Activated naive CD4-positive, alpha-beta T cell treated with anti-CD3 and anti-CD28 coated beads, Interleukin-2, amount 50 U/mL, for 72 hours (primary cell): ENCODE data around the gene FRMPD1. TPM values are rescaled to one million over a fixed set of nuclear protein-coding genes. Genes with fewer than 3 reads are reported as not detected.

Experiments used
- ATAC-seq, 2 donors: fragments of 150-1000 bp; cut with Tn5 transposase; 2 replicates each; pipeline ENCODE4 v1.10.0; 2021; ENCODE audit warnings: mild to moderate bottlenecking in 2 of 2, moderate library complexity in 2 of 2
- DNase-seq, 2 donors: peaks; one replicate each; pipeline ENCODE4 v3.0.0; 2021 to 2022; ENCODE audit warnings: low spot score in 2 of 2
- H3K27ac Mint-ChIP-seq, 2 donors: one replicate each; pipeline ENCODE4 v1.8.0; 2022; ENCODE audit warnings: mild to moderate bottlenecking in 2 of 2, mixed read lengths in 2 of 2
- H3K36me3 Mint-ChIP-seq, 2 donors: one replicate each; pipeline ENCODE4 v1.8.0; 2022; ENCODE audit warnings: mixed read lengths in 2 of 2
- H3K9me3 Mint-ChIP-seq, 2 donors: one replicate each; pipeline ENCODE4 v1.8.0; 2022; ENCODE audit warnings: mixed read lengths in 2 of 2
- total RNA-seq, 2 donors: library from RNA; stranded (reverse); gene quantifications; one replicate each; pipeline ENCODE4 v1.2.3, GENCODE V29; 2022

FRMPD1 gene
- total RNA-seq, 2 donors from 2014 or later, result not detected

DNA sequence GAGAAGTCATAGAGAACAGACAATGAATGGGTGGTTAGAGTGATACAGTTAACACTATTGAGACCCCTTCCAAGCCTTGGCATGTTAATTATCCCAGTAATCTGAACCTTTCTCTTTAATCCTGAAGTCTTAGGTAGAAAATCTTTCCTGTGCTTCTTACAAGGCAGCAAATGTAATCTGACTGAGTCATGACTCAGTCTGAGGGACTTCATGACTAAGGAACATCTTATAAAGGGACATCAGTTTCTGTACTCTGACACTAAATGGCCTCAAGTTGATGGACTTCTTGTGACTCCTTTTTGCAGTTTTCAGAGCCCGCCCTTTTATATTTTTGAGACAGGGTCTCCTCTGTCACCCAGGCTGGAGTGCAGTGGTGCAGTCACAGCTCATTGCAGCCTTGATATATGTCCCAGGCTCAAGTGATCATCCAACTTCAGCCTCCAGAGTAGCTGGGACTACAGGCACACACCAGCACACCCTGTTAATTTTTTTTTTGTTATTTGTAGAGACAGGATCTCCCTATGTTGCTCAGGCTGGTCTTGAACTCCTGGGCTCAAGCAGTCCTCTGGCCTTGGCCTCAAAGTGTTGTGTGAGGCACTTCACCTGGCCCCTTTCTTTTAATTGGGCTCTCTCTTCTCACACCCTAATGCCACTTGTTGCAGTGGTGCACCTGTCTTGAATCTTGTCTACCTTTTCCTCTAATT lies 124.6 kb downstream of the FRMPD1 start:
- no peaks in the 10 kb centered on the region for H3K9me3 Mint-ChIP-seq
- H3K27ac Mint-ChIP-seq, result no peak overlapping the region
- peaks cover 12 to 17% of the 10 kb centered on the region in 2 donors for H3K36me3 Mint-ChIP-seq
- peak in 1 of 2 donors; percentile 24 for ATAC-seq
- no peak for DNase-seq

DNA sequence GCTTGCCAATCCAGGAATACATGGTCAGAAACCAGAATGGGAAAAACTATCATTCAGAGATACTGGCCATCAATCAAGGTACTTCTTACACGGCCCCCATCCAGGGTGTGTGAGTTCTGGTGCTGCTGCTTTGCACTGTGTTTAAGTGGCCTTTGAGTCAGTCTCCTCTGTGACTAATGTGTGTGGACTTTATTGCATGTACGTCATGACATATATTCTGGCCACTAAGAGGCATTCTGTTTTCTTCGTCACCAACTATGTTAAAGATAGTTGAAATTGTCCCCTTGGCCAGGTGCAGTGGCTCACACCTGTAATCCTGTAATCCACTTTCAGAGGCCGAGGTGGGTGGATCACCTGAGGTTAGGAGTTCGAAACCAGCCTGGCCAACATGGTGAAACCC lies 125.6 kb downstream of the FRMPD1 start:
- H3K9me3 Mint-ChIP-seq, result no peaks in the 10 kb centered on the region
- no peak overlapping the region for H3K27ac Mint-ChIP-seq
- peaks cover 15 to 22% of the 10 kb centered on the region in 2 donors for H3K36me3 Mint-ChIP-seq
- no peak for DNase-seq
- ATAC-seq, result peak in 1 of 2 donors; percentile 51

DNA sequence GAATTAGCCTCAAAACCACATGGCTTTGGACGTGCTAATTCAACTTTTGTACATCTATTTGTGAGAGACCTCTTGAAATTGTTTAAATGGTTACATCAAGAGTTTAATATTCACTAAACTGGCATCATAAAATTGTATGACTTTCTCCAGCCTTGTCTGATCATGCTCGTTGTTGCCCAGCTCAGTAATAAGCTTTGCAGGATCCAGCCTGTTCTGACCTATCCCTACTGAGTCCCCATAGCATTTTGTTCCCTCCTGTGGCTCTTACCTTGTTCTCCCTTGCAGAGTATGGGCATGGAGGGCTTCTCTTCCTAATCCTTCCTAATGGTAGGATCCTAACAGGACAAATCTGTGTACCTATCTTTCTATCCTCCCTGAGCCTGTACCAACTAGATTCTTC lies 127.8 kb downstream of the FRMPD1 start:
- Mint-ChIP-seq H3K36me3 (peaks cover 34 to 38% of the 10 kb centered on the region in 2 donors), H3K27ac (peak overlapping the region in 1 of 2 donors; percentile 16)
- DNase-seq, result no peak

DNA sequence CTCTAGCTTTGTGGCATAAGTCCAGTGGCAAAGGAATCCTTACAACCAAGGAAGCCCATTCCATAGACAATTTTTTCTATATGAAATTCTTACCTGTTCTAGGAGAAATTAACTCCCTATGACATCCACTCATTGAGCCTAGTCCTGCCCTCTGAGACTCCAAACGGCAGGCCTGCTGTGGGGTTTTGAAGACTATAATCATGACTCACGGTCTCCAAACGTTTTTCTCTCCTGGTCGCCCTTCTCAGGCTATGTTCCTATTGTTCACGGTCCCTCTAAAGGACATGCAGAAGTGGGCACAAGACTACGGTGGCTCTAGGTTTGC lies 133.5 kb downstream of the FRMPD1 start:
- Mint-ChIP-seq H3K27ac (peak overlapping the region; percentile 99 to 100), H3K9me3 (no peaks in the 10 kb centered on the region), H3K36me3 (peaks cover 37 to 43% of the 10 kb centered on the region in 2 donors)
- DNase-seq (no peak), ATAC-seq (peak in 1 of 2 donors; percentile 31)

More for the DNA sequence above, 127.8 kb downstream of the FRMPD1 start:
- H3K9me3 Mint-ChIP-seq, result no peaks in the 10 kb centered on the region
- ATAC-seq, result no peak

DNA sequence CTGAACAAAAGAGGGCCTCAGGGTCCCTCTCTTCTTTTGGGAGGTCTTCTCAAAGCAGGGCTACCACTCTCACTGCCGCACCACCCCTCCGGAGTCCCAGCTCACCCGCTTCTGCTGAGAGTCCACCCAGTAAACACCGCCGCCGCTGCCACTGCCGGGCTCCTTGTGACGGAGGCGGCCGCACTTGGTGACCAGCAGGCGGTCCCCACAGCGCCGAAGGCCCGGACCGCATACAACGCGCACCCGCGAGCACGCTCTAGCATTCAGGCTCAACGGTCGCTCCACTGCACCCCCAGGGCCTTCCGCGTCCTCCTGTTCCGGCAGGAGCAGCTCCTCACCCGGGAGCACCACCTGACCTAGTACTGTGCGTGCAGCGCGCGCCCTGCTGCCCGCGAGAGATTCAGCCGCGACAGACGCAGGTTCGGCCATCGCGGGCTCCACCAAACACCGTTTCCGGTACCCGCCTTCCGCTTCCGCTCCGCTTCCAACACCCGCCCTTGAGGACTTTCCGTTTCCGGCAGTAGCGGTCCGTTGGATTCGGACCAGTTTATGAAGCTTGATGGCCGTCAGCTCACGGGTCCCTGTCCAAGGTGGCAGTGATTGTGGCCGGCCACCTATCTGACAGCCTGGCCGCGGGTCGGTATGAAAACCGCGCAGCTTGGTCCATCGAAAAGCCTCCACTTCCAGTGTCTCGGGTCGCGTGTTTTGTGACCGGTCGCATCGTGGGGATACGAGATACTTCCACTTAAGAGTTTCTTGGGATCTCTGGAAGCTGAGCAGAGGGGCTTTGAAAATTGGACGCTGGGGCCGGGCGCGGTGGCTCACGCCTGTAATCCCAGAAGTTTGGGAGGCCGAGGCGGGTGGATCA lies 134.1 kb downstream of the FRMPD1 start, which contains the start of gene EXOSC3:
Gene EXOSC3 (minus strand): TSS at position 449 of the 868 bp plus-strand sequence. CDS start 20 bp downstream, at position 429.
- ATAC-seq (peak; percentile 94 to 97), DNase-seq (peak; percentile 82 to 90)
- Mint-ChIP-seq H3K9me3 (no peaks in the 10 kb centered on the region), H3K27ac (peak within 1 kb of the TSS; percentile 99 to 100), H3K36me3 (peaks cover 37 to 43% of the 10 kb centered on the region in 2 donors)

DNA sequence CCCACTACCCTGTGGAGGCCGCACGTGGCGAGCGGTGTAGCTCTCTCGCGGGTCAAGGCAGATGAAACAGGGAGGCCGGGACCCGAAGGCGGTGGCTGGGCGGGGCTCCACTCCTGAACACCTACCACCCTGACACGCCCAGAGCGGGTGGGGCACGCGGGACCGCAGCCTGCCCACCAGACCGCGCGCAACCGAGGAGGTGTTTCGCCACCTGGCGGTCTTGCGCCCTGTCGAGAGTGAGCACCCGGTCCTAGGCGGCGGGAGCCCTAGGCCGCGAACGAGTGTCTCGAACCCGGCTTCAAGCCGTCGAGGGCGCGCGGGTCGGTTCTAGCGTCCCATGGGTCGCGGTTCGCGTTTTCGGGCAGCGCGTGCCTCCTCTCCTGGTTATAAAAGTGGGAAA lies 136.3 kb downstream of the FRMPD1 start:
- Mint-ChIP-seq H3K9me3 (no peaks in the 10 kb centered on the region), H3K36me3 (peaks cover 28 to 39% of the 10 kb centered on the region in 2 donors), H3K27ac (no peak overlapping the region)
- no peak for DNase-seq
- no peak for ATAC-seq

DNA sequence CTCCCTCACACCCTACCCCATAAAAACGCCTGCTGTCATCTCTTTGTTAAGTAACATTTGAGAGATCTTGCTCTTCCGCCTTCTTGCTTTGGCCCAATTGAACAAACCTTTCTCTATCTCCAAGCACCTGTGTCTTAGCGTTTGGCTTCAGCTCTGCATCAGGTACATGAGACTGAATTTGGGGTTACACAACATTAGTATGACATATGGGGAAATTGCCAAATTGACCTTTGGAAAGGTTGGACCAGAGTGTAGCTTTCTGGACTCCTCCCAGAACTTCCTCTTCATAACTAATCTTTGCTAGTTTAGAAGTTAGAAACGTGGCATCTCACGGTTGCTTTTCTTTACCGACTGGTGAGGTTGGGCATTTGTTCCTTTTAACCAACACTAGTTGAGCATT lies 137.6 kb downstream of the FRMPD1 start:
- Mint-ChIP-seq H3K36me3 (peaks cover 15 to 29% of the 10 kb centered on the region in 2 donors), H3K27ac (no peak overlapping the region), H3K9me3 (no peaks in the 10 kb centered on the region)
- no peak for DNase-seq
- ATAC-seq, result no peak

DNA sequence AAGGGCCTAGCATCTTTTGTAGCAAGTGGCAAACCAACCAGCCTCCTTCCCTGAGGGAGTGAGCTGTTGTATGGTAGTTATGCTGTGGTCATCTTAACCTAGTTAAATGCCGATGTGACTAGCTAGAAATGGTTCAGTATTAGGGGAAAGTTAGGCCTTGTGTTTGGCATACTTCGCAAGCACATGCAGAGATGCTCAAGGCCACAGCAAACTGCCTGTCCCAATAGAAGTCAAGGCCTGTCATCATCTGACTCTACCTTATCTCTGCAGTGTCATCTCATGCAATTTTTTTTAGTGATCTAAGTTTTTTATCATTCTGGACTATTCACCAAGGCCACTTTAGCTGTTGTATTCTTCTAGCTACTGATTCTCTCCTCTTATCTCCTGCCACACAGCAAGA lies 139.3 kb downstream of the FRMPD1 start:
- ATAC-seq (no peak), DNase-seq (no peak)
- Mint-ChIP-seq H3K36me3 (peaks cover under 1 to 13% of the 10 kb centered on the region in 2 donors), H3K27ac (no peak overlapping the region), H3K9me3 (no peaks in the 10 kb centered on the region)

DNA sequence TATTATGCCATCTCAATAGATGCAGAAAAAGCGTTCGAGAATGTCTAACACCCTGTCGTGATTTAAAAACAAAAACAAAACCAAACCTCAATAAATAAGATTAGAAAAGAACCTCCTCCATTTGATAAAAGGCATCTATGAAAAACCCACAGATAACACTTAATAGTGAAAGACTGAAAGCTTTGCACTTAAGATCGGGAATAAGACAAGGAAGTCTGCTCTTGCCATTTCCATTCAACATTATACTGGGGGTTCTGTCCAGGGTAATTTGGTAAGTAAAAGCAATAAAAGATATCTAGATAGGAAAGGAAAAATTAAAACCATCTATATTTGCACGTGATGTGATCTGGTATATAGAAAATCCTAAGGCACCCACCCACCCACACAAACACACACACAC lies 141.4 kb downstream of the FRMPD1 start:
- no peak for DNase-seq
- peaks cover 0 to 6% of the 10 kb centered on the region in 2 donors for H3K36me3 Mint-ChIP-seq
- no peak overlapping the region for H3K27ac Mint-ChIP-seq
- H3K9me3 Mint-ChIP-seq, result no peaks in the 10 kb centered on the region
- ATAC-seq, result no peak

DNA sequence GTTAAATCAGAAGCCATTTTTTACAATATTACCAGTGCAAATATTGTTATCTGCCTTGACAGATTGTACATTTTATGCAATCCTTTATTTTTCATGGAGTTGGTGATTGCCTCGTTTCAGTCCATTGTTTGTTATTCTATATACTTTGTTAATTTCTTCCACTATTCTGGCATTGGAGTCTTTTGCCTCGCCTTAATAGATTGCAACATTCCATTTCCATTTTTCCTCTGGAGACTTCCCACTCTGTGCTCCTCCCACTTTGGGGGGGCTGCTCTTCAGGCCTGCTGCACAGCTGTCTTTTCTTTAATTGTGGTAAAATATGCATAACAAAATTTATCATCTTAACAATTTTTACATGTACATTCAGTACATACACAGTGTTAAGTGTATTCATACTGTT lies 145.5 kb downstream of the FRMPD1 start:
- H3K27ac Mint-ChIP-seq, result no peak overlapping the region
- H3K9me3 Mint-ChIP-seq, result no peaks in the 10 kb centered on the region
- ATAC-seq (no peak), DNase-seq (no peak)
- peaks cover 0 to under 1% of the 10 kb centered on the region in 2 donors for H3K36me3 Mint-ChIP-seq

Other genes with a start within 250 kb of the FRMPD1 start
- gene GRHPR, start 228.3 kb upstream of the FRMPD1 start, total RNA-seq, result 10 to 100 TPM; 65.6 to 80.2 TPM
- 10 to 100 TPM; 10.6 to 25.6 TPM for gene ZBTB5, start 185.5 kb upstream of the FRMPD1 start, total RNA-seq
- gene POLR1E, start 165.0 kb upstream of the FRMPD1 start, total RNA-seq, result 10 to 100 TPM; 60.3 to 66.6 TPM
- gene FBXO10, start 74.6 kb upstream of the FRMPD1 start, total RNA-seq, result 1 to 10 TPM; 1.3 to 1.4 TPM
- gene TOMM5, start 58.4 kb upstream of the FRMPD1 start, total RNA-seq, result 100 to 1,000 TPM in 1 of 2 donors, 10 to 100 TPM in 1; 76.4 to 123 TPM
- gene TRMT10B, start 102.9 kb downstream of the FRMPD1 start, total RNA-seq, result 10 to 100 TPM in 1 of 2 donors, 1 to 10 TPM in 1; 7.8 to 14.3 TPM
- 100 to 1,000 TPM in 1 of 2 donors, 10 to 100 TPM in 1; 79.3 to 106 TPM for gene EXOSC3, start 134.1 kb downstream of the FRMPD1 start, total RNA-seq
- 10 to 100 TPM in 1 of 2 donors, 1 to 10 TPM in 1; 6.9 to 17.4 TPM for gene DCAF10, start 149.8 kb downstream of the FRMPD1 start, total RNA-seq